Smooth muscle cell (in vitro differentiated cells): Measurements from ENCODE around the gene STH. TPM values are rescaled to one million over a fixed set of nuclear protein-coding genes. Genes with fewer than 3 reads are reported as not detected.

Source experiments
- DNase-seq: peaks from one replicate; lab custom pipeline; 2025; ENCODE audit not compliant: unreplicated experiment; lab: John Stamatoyannopoulos, UW
- H2AFZ ChIP-seq: fragments of 200-600 bp; sonication (generic); 2 replicates; pipeline ENCODE4 v1.6.0; 2016; ENCODE audit warnings: antibody characterized with exemption, low read depth, mild to moderate bottlenecking
- H3F3A ChIP-seq: fragments of 200-600 bp; sonication (generic); 2 replicates; pipeline ENCODE4 v1.6.0; 2017; ENCODE audit warnings: antibody characterized with exemption, low read depth
- H3K27ac ChIP-seq: fragments of 200-600 bp; sonication (generic); 2 replicates; pipeline ENCODE4 v1.5.1; 2016; ENCODE audit warnings: low read depth, mild to moderate bottlenecking
- H3K27me3 ChIP-seq: fragments of 200-600 bp; sonication (generic); 2 replicates; pipeline ENCODE4 v1.6.1; 2016; ENCODE audit warnings: low read depth, mild to moderate bottlenecking
- H3K36me3 ChIP-seq: fragments of 200-600 bp; sonication (generic); 2 replicates; pipeline ENCODE4 v1.5.1; 2016; ENCODE audit warnings: low read depth
- H3K4me1 ChIP-seq: fragments of 200-600 bp; sonication (generic); 2 replicates; pipeline ENCODE4 v1.5.1; 2016; ENCODE audit warnings: low read depth
- H3K4me2 ChIP-seq: fragments of 200-600 bp; sonication (generic); 2 replicates; pipeline ENCODE4 v1.6.0; 2016; ENCODE audit warnings: mild to moderate bottlenecking
- H3K4me3 ChIP-seq: fragments of 200-600 bp; sonication (generic); 2 replicates; pipeline ENCODE4 v1.5.1; 2016; ENCODE audit warnings: mild to moderate bottlenecking
- H3K79me2 ChIP-seq: fragments of 200-600 bp; sonication (generic); 2 replicates; pipeline ENCODE4 v1.6.0; 2016; ENCODE audit warnings: low read depth, mild to moderate bottlenecking
- H3K9ac ChIP-seq: fragments of 200-600 bp; sonication (generic); 2 replicates; pipeline ENCODE4 v1.6.0; 2016; ENCODE audit warnings: low read depth
- H3K9me3 ChIP-seq: fragments of 200-600 bp; sonication (generic); replicated peaks from 2 replicates; pipeline ENCODE4 v1.5.1; 2016; ENCODE audit warnings: low read depth
- H4K20me1 ChIP-seq: fragments of 200-600 bp; sonication (generic); 2 replicates; pipeline ENCODE4 v1.6.0; 2016; ENCODE audit warnings: low read depth
- CTCF ChIP-seq: fragments of 200-600 bp; sonication (generic); IDR thresholded peaks from 2 replicates; pipeline ENCODE4 v1.5.1; 2017; ENCODE audit warnings: borderline replicate concordance, mild to moderate bottlenecking, antibody characterized with exemption; ENCODE audit not compliant: insufficient read depth, poor library complexity, severe bottlenecking
- WGBS: methylation state at CpG from one replicate; pipeline ENCODE4 v1.1.7; 2016; ENCODE audit warnings: low lambda C conversion rate; 5-methylcytosine and 5-hydroxymethylcytosine counted together
- polyA plus RNA-seq: library from polyadenylated mRNA; unstranded; fragments of >200 nt; fragmentation: Nextera tagmentation; extraction: Ambion mirVana; gene quantifications from 2 replicates; pipeline ENCODE4 v1.2.1, GENCODE V29; 2016
- total RNA-seq: library from RNA; depleted of rRNA; stranded (reverse); fragments of >200 nt; gene quantifications from 2 replicates; pipeline ENCODE4 v1.2.3, GENCODE V29; 2014

Gene STH
- total and polyA plus RNA-seq, 2 experiments from 2014 or later, result not detected

DNA sequence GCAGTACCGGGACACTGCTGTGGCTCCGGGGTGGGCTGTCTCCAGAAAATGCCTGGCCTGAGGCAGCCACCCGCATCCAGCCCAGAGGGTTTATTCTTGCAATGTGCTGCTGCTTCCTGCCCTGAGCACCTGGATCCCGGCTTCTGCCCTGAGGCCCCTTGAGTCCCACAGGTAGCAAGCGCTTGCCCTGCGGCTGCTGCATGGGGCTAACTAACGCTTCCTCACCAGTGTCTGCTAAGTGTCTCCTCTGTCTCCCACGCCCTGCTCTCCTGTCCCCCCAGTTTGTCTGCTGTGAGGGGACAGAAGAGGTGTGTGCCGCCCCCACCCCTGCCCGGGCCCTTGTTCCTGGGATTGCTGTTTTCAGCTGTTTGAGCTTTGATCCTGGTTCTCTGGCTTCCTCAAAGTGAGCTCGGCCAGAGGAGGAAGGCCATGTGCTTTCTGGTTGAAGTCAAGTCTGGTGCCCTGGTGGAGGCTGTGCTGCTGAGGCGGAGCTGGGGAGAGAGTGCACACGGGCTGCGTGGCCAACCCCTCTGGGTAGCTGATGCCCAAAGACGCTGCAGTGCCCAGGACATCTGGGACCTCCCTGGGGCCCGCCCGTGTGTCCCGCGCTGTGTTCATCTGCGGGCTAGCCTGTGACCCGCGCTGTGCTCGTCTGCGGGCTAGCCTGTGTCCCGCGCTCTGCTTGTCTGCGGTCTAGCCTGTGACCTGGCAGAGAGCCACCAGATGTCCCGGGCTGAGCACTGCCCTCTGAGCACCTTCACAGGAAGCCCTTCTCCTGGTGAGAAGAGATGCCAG is 12.9 kb downstream of the STH start:
- H4K20me1 ChIP-seq, result no peaks in the 10 kb centered on the region
- no peaks in the 10 kb centered on the region for H3F3A ChIP-seq
- DNase-seq, result no peak
- H3K9ac ChIP-seq, result no peak overlapping the region
- no peaks in the 10 kb centered on the region for H3K79me2 ChIP-seq
- H3K4me1 ChIP-seq, result no peaks in the 10 kb centered on the region
- H3K9me3 ChIP-seq, result no peaks in the 10 kb centered on the region
- no peak overlapping the region for H2AFZ ChIP-seq
- H3K36me3 ChIP-seq, result no peaks in the 10 kb centered on the region
- 88% methylated on average over 28 of the region's 28 CpGs for WGBS
- no peak for TF ChIP-seq CTCF
- H3K4me2 ChIP-seq, result no peak overlapping the region
- H3K27me3 ChIP-seq, result no peaks in the 10 kb centered on the region
- H3K27ac ChIP-seq, result no peak overlapping the region
- no peak overlapping the region for H3K4me3 ChIP-seq

DNA sequence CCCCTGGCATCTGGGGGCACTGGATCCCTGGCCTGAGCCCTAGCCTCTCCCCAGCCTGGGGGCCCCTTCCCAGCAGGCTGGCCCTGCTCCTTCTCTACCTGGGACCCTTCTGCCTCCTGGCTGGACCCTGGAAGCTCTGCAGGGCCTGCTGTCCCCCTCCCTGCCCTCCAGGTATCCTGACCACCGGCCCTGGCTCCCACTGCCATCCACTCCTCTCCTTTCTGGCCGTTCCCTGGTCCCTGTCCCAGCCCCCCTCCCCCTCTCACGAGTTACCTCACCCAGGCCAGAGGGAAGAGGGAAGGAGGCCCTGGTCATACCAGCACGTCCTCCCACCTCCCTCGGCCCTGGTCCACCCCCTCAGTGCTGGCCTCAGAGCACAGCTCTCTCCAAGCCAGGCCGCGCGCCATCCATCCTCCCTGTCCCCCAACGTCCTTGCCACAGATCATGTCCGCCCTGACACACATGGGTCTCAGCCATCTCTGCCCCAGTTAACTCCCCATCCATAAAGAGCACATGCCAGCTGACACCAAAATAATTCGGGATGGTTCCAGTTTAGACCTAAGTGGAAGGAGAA is 13.5 kb downstream of the STH start:
- Histone ChIP-seq H4K20me1 (no peaks in the 10 kb centered on the region), H3K4me1 (no peaks in the 10 kb centered on the region), H3K36me3 (no peaks in the 10 kb centered on the region), H3K27ac (no peak overlapping the region), H3K4me3 (no peak overlapping the region), H3K9me3 (no peaks in the 10 kb centered on the region), H3K79me2 (no peaks in the 10 kb centered on the region), H3K27me3 (no peaks in the 10 kb centered on the region), H3F3A (no peaks in the 10 kb centered on the region), H3K9ac (no peak overlapping the region), H2AFZ (no peak overlapping the region), H3K4me2 (no peak overlapping the region)
- no peak for TF ChIP-seq CTCF
- DNase-seq, result no peak
- WGBS, result 89% methylated on average over 9 of the region's 11 CpGs

DNA sequence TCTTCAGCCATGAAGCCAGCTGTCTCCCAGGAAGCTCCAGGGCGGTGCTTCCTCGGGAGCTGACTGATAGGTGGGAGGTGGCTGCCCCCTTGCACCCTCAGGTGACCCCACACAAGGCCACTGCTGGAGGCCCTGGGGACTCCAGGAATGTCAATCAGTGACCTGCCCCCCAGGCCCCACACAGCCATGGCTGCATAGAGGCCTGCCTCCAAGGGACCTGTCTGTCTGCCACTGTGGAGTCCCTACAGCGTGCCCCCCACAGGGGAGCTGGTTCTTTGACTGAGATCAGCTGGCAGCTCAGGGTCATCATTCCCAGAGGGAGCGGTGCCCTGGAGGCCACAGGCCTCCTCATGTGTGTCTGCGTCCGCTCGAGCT is 14.1 kb downstream of the STH start:
- Histone ChIP-seq H3K9me3 (no peaks in the 10 kb centered on the region), H3K27me3 (no peaks in the 10 kb centered on the region), H3K27ac (no peak overlapping the region), H3K9ac (no peak overlapping the region), H3K79me2 (no peaks in the 10 kb centered on the region), H3K4me1 (no peaks in the 10 kb centered on the region), H4K20me1 (no peaks in the 10 kb centered on the region), H3K4me3 (no peak overlapping the region), H3F3A (no peaks in the 10 kb centered on the region), H3K4me2 (no peak overlapping the region), H3K36me3 (no peaks in the 10 kb centered on the region), H2AFZ (no peak overlapping the region)
- DNase-seq, result no peak
- WGBS, result 80% methylated on average over 7 of the region's 7 CpGs
- no peak for TF ChIP-seq CTCF
